ENCODE data around the gene PHACTR1. TPM values are rescaled to one million over a fixed set of nuclear protein-coding genes. Genes with fewer than 3 reads are reported as not detected.

The PHACTR1 gene
- total and polyA plus RNA-seq, 2 donors (not counting 1 experiment from before 2014, with no cell fraction given), result 0.60 to 1.2 TPM

GRCh38 chr6:12884983-12885382 lies 168.4 kb downstream of the PHACTR1 start:
- no peak for DNase-seq (ENCODE audit: low read depth in 2 of 2)
- no peaks in the 10 kb centered on the region for H3K4me1 ChIP-seq (ENCODE audit: control insufficient read depth, extremely low read depth, insufficient read depth, low read length)
- H3K79me2 ChIP-seq (ENCODE audit: control insufficient read depth, insufficient read depth, low read length), result no peaks in the 10 kb centered on the region
- no peak overlapping the region for H3K4me3 ChIP-seq (replicated peaks in 1 of 4; ENCODE audit: control extremely low read depth in 1 of 4, insufficient read depth in 1 of 4, low read depth in 3 of 4, low read length in 4 of 4)
- no peaks in the 10 kb centered on the region for H3K36me3 ChIP-seq (ENCODE audit: control insufficient read depth, insufficient read depth, low read length)
- no peaks in the 10 kb centered on the region for H3K9me3 ChIP-seq (ENCODE audit: control insufficient read depth, insufficient read depth, low read depth, low read length)
- H3K4me2 ChIP-seq (ENCODE audit: extremely low read depth, insufficient read depth, low read length), result no peak overlapping the region
- no peak overlapping the region for H2AFZ ChIP-seq (ENCODE audit: low read length)
- no peaks in the 10 kb centered on the region for H3K27me3 ChIP-seq (ENCODE audit: control insufficient read depth, insufficient read depth, low read length)
- no peak overlapping the region for H3K9ac ChIP-seq (ENCODE audit: insufficient read depth, low read length)
- no peaks in the 10 kb centered on the region for H4K20me1 ChIP-seq (ENCODE audit: control insufficient read depth, extremely low read depth, insufficient read depth, low read length)
- TF ChIP-seq CTCF (conservative IDR thresholded peaks at IDR 0.05 in 1 of 2, IDR thresholded peaks at IDR 0.05 in 1 of 2; ENCODE audit: low read depth in 1 of 2, low read length in 2 of 2), result no peak
- TF ChIP-seq EZH2 (IDR thresholded peaks at IDR 0.05; ENCODE audit: low read length, missing control alignments), result no peak
- H3K27ac ChIP-seq (ENCODE audit: insufficient read depth, low read length), result no peak overlapping the region

- Histone ChIP-seq H3K4me2 (ENCODE audit: extremely low read depth, insufficient read depth, low read length) (no peak overlapping the region), H3K9ac (ENCODE audit: insufficient read depth, low read length) (no peak overlapping the region), H2AFZ (ENCODE audit: low read length) (no peak overlapping the region), H3K9me3 (ENCODE audit: control insufficient read depth, insufficient read depth, low read depth, low read length) (no peaks in the 10 kb centered on the region), H3K4me3 (replicated peaks in 1 of 4; ENCODE audit: control extremely low read depth in 1 of 4, insufficient read depth in 1 of 4, low read depth in 3 of 4, low read length in 4 of 4) (no peak overlapping the region), H3K27ac (ENCODE audit: insufficient read depth, low read length) (no peak overlapping the region), H3K36me3 (ENCODE audit: control insufficient read depth, insufficient read depth, low read length) (no peaks in the 10 kb centered on the region), H4K20me1 (ENCODE audit: control insufficient read depth, extremely low read depth, insufficient read depth, low read length) (no peaks in the 10 kb centered on the region), H3K4me1 (ENCODE audit: control insufficient read depth, extremely low read depth, insufficient read depth, low read length) (no peaks in the 10 kb centered on the region), H3K27me3 (ENCODE audit: control insufficient read depth, insufficient read depth, low read length) (no peaks in the 10 kb centered on the region), H3K79me2 (ENCODE audit: control insufficient read depth, insufficient read depth, low read length) (no peaks in the 10 kb centered on the region)
- TF ChIP-seq CTCF (conservative IDR thresholded peaks at IDR 0.05 in 1 of 2, IDR thresholded peaks at IDR 0.05 in 1 of 2; ENCODE audit: low read depth in 1 of 2, low read length in 2 of 2) (no peak), EZH2 (IDR thresholded peaks at IDR 0.05; ENCODE audit: low read length, missing control alignments) (no peak)
- peak in 1 of 2 donors; percentile 52 for DNase-seq (ENCODE audit: low read depth in 2 of 2)
Observed at GRCh38 chr6:12886961-12887775, 170.6 kb downstream of the PHACTR1 start.

DNA sequence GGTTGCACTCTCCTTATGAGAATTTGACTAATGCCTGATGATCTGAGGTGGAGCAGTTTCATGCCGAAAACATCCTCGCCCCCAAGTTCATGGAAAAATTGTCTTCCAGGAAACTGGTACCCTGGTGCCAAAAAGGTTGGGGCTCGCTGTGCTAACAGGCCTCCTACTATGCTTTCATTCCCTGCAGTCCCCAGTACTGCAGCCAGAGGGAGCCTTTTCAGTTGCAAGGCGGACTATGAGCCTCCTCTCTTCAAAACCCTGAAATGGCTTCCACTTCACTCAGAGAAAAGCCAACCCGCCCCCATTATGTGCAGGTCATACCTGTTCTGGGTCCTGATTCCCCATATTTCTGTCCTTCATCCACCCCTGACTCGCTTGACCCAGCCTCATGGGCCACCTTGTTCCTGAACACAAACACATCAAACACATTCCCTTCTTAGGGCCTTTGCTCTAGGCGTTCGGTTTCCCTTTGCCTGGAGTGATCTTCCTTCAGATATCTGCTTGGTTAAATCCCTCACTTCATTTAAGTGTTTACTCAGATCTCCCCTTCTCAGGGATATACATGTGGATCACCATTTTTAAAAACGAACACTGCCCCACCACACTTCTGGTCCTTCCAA lies 173.7 kb downstream of the PHACTR1 start:
- Histone ChIP-seq H3K4me1 (ENCODE audit: control insufficient read depth, extremely low read depth, insufficient read depth, low read length) (no peaks in the 10 kb centered on the region), H3K27me3 (ENCODE audit: control insufficient read depth, insufficient read depth, low read length) (no peaks in the 10 kb centered on the region), H3K9ac (ENCODE audit: insufficient read depth, low read length) (no peak overlapping the region), H3K27ac (ENCODE audit: insufficient read depth, low read length) (no peak overlapping the region), H3K4me3 (replicated peaks in 1 of 4; ENCODE audit: control extremely low read depth in 1 of 4, insufficient read depth in 1 of 4, low read depth in 3 of 4, low read length in 4 of 4) (no peak overlapping the region), H2AFZ (ENCODE audit: low read length) (no peak overlapping the region), H3K4me2 (ENCODE audit: extremely low read depth, insufficient read depth, low read length) (no peak overlapping the region), H3K79me2 (ENCODE audit: control insufficient read depth, insufficient read depth, low read length) (no peaks in the 10 kb centered on the region), H3K36me3 (ENCODE audit: control insufficient read depth, insufficient read depth, low read length) (no peaks in the 10 kb centered on the region), H4K20me1 (ENCODE audit: control insufficient read depth, extremely low read depth, insufficient read depth, low read length) (no peaks in the 10 kb centered on the region), H3K9me3 (ENCODE audit: control insufficient read depth, insufficient read depth, low read depth, low read length) (no peaks in the 10 kb centered on the region)
- no peak for DNase-seq (ENCODE audit: low read depth in 2 of 2)
- TF ChIP-seq CTCF (conservative IDR thresholded peaks at IDR 0.05 in 1 of 2, IDR thresholded peaks at IDR 0.05 in 1 of 2; ENCODE audit: low read depth in 1 of 2, low read length in 2 of 2) (peak; percentile 39 to 41), EZH2 (IDR thresholded peaks at IDR 0.05; ENCODE audit: low read length, missing control alignments) (no peak)

Measured in fibroblast of lung (primary cell).